ENCODE results near the gene DDX28.

GRCh38 chr16:68070806-68071517, 47.9 kb upstream of the DDX28 start:
- TF ChIP-seq CTCF (IDR thresholded peaks at IDR 0.05; ENCODE audit: poor library complexity, severe bottlenecking) (no peak), REST (IDR thresholded peaks at IDR 0.05; ENCODE audit: borderline replicate concordance) (no peak), POLR2AphosphoS5 (IDR thresholded peaks at IDR 0.05) (no peak), MXI1 (conservative IDR thresholded peaks at IDR 0.05; ENCODE audit: poor library complexity, severe bottlenecking) (no peak)

Data from neural cell (in vitro differentiated cells).